ENCODE data around the gene DICER1.

Gene DICER1

DNA sequence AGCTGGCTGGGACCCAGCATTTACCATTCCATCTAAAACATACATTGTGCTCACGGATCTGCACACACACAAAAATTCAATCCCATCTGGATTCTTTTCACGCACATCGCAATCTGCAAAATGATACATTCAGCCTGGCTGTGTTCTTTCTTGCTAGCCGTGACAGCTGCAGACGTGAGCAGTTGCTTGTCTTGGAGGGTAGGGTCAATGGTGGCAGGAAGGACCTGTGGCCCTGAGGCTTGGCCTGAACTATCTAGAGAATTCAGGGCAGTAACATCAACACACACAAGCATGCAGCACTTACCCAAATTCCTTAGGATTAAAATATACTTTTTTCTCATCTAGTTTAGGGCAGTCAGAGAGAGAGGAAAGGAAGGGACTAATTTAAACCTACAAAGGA is 72.0 kb downstream of the DICER1 start:
- no peak for DNase-seq

DNA sequence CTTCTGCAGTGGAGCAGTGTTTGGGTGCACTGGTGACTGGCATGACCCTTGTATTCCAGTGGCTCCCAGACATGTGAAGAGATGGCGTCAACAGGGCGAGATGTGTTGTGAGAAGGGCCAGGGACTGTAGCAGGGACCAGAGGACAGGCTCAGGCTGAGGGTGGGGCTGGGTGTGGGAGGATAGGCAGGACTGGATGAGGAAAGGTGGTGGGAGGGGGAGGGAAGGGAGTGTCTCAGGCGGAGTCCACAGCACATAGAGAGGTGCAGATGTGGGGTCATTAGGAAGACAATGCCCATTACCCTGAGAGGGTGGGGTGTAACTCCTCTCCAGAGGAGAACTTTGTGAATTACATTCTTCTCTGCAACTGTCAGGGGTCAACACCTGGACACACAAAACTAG is 78.5 kb downstream of the DICER1 start:
- DNase-seq = no peak

DNA sequence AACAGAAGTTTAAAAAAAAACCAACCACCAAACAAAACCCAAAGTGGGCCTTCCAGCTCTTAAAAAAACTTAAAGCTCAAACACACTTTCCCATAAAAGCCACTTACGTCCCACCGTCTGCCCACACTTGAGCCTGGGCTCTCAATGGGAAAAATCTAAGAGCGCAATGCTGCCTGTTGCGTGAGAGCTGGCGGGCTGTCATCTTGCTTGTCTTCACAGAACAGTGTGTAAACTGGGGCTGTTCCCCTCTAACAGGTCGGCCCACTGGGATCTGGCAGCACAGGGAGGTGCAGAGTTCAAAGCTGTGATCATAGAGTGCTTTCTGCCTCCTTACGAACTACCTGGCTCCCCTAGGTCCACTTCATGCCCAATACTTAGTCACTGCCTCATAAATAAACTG is 80.0 kb downstream of the DICER1 start:
- DNase-seq = no peak

DNA sequence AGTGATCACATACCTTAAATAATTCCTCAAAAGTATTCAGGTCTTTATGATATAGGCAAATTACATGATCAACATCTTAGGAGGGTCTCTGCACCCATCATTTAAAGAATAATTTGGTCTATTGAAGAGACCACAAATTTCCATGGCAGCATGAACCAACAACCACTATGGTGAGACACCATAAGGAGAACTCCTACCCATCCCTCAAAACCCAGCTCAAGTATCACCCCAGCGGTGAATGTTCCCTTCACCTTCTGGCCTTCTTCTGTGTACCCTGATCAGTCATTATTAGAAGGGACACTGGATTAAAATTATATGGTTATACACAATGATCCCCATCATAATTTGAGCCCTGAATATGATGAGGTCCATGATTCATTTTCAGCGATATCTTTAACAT is 81.5 kb downstream of the DICER1 start:
- no peak for DNase-seq

DNA sequence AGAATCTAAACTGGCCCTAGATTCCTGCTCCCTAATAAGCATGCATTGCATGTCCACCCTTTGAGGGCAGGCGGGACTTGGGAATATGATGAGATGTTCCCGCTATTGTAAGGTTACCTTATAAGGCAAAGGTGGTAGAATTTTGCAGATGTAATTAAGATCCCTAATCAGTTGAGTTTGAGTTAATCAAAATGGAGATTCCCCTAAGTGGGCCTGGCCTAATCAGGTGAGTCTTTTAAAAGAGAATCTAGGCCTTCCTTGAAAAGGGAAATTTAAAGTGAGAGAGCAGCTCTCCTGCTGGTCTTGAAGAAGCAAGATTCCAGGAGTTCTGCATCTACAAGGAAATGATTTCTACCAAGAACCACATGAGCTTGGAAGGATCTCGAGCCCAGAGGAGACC is 83.4 kb downstream of the DICER1 start:
- DNase-seq = no peak

DNA sequence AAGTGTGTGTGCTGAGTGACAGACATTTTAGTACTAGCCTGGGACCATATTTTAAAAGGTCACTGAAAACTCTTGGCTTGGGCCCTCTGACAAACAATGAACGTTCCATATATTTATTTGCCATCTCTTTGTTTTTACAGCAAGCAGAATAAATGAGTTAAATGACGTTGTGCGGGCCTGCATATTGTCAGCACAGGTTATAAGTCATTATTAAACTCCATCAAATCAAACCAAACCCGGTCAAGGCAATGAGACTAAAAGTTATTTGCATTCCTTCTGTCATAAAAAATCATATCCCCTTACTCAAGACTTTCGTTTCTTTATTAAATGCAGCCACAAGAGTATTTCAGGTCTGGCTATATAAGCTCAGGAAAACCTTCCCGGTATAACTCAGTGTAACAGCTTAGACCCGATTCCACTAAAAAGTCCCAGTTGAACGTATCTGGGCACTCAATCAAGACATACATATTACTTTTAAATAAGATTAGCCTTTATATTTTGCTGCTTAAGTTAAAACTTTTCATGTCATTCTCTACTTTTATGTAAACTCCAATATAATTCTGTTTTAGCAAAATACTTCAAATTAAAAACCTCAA is 84.9 kb downstream of the DICER1 start:
- DNase-seq = no peak

DNA sequence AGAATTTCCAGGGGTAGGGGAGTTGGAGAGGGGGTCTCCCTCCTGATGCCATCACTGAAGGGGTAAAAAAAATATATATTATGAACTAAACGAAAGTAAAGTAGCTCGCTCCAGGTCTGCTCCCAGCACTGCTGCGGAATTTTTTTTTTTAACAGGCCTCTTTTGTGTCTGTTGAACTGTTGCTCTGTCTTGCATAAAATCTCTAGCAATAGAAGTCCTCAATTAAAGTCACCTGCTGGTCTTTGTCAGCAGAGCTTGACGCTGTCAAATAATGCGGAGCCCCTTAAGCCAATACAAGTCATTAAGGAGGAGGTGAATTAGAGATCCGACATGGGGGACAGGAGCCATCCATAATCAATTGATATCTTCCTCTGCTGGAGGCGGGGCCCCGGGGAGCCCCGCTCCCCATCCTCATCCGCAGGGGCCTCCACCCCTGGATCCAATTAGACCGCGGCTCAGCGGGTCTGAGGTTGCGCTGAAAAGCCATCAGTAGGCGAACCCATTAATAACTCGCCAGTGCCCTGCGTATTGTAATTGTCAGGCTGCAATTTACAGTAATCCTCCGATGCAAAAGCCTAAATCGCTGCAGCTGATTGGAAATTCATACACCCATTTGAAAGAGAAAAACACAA is 85.6 kb downstream of the DICER1 start:
- no peak for DNase-seq

DNA sequence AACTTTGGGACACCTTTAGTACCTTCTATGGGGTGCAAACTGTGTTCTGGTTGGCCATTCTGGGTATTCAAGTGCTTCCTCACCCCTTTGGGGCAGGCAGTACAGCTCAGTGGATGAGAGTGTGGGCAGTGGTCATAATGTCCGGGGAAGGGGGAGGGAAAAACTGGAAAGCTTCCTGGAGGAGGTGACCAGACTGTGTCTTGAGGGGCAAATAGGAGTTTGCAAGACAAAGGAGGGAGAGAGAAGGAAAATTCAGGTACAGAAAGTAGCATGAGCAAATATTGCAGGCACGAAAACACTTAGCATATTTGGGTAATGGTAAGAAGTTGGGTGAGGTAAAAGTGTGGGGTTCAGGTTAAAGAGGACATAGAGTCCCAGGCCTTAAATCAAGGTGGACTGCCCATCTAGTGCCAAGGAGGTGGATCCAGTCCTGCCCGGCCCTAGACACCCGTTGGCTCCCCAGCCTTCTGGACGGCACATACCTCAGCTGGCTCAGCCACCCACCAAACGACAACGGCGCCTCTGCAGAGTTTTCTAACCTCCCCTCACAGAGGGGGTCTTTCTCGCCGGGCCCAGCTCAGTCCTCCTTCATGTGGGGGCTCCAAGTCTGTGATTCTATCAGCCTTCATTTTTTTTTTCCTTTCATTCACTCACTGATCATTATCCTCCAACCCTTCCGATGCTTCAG is 86.4 kb downstream of the DICER1 start:
- no peak for DNase-seq

DNA sequence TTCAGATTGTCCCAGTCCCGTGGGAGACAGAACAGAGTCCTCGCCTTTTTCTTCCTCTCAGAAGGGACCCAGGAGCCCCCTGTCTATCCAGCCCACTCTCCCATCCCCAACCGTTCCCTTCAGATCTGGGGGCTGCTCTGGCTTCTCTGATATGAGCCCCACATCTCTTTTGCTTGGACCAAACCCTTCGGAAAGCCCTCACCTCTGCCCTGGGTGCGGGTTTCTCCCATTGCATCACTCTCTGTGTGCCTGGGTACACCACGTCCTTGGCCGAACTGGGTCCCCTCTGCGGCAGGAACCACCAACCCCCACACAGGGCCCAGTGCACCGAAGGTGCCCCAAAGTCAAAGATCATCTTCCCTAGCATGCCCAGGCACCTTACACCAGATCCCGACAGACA is 87.8 kb downstream of the DICER1 start:
- DNase-seq = no peak

DNA sequence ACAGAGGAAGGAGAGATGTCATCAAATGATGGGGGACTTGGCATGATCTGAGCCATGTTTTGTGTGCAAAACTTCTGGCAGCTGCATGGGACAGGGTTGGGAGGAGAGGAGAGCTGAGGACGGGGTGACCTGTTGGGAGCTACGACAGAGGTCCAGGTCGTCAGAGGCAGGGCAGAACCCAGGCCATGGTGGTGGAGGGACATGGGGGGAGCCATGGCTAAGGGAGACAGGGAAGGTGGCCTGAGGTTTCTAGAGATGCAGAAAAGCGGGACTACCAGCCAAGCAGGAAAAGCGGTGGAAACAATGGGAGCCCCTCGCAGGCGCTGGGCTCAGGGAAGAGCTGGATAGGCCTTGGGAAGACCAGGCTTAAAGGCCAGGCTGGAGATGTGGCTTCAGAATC is 88.3 kb downstream of the DICER1 start:
- DNase-seq = no peak

DNA sequence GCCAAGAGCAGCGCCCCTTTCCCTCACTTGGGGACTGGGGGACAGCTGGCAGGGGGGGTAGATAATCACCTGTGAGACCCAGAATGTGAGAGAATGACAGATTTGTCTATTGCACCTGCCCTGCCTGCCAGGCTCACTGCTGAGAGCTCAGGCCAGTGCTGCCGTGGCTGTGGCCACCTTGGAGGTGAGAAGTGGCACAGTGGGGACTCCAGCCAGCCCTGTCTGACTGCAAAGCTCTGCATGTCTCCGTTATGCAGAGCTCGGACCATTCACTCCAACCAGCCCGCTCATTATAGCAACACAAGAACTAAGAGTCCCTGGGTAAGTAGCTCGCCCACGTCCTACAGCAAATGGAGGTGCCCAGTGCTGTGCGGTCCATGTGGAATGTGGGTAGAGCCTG is 88.8 kb downstream of the DICER1 start:
- DNase-seq = no peak

DNA sequence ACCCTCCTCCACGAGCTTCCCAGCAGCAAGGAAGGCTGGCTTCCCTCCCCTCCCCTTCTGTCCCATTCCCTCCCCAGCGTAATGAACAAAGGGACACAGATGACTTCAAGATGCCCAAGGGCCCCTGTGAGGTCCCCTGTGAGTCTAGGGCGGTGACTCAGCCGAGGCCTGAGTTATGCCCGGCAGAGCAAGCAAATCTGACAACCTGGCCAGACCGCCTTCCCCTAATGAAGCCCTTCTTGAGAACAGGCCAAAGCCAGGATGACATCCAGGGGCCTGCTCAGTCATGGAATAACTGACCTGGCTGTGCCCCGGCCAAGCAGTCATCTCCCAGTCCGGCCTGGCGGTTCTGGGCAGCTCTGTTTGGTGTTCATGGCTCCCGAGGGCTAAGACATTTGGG is 89.2 kb downstream of the DICER1 start:
- no peak for DNase-seq

DNA sequence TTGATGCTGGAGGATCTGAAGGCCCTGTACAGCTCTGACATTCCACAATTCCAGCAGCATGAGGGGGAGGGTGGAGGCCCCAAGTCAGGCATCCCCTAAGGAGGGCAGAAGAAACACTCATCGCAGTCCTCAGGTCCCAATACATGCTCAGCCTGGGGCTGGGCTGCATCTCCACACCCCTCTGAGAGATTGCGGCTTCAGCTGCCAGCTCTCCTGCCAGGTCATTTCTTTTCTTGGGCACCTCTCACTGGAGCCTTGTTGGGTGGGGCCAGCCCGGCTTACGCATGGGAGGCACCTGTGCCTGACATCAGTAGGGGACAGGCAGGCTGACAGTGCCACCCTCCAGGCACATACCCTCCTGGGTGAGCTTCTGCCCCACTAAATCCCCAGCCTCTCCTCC is 89.8 kb downstream of the DICER1 start:
- no peak for DNase-seq

DNA sequence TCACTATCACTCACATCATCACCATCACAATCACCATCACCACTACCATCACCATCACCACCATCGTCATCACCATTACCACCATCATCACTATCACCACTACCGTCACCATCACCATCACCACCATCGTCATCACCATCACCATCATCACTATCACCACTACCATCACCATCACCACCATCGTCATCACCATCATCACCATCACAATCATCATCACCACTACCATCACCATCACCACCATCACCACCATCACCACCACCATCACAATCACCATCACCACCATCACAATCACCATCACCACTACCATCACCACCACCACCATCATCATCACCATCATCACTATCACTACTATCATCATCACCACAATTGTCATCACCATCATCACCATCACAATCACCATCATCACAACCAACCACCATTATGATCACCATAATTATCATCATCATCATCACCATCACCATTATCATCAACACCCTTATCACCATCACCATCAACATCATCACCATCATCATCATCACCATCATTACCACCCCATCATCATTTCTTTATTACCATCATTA is 90.8 kb downstream of the DICER1 start:
- DNase-seq = no peak

DNA sequence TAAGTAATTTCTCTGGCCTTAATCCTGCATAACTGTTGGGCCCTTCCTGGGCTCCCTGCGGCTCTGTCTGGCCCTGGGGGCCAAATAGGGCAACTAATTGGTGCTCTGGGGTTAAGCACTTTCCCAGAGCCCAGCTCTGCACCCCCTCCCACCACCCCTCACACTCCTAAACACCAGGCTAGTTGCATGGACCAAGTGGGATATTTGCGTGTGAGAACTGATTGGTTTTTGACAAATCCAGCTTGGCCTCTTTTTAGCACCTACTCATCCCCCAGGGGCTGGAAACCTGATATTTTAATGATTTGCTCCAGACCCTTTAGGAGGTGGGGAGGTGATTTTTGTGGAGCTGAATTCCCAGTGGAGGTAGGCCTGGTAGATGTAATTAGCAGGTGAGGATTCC is 91.9 kb downstream of the DICER1 start:
- DNase-seq = no peak

DNA sequence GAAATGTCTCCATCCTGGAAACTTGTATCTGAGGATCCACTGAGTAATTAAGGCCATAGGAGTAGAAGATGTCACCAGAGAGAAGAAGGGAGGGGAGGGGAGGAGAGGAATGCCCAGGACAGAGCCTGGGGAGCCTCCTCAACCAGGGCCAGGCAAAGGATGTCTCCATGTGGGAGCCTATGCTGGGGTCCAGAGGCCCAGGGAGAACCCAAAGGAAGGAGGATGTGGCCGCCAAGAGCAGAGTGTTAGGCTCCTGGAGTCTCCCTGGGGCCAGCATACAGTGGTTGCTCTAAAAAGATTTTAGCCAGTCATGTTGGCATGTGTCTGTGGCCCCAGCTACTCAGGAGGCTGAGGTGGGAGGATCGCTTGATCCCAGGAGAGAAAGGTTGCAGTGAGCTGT is 92.6 kb downstream of the DICER1 start:
- no peak for DNase-seq

DNA sequence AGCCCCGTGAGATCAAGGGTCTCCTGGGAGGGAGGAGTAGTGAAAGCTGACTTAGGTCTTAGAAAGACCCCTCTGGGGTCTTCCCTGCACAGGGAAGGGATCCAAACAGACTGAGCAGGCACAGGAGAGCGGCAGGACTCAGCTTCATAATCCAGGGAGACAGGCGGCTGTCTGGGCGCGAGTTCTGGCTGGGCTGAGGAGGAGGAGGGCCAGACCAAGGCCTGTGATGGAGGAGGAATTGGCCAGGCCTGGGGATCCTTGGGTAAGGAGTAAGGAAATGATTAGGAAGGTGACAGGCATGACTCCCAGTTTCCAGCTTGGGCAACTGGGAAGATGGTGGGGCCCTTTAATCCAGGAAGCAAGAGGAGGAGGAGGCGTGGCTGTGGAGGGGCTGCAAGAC is 93.1 kb downstream of the DICER1 start:
- no peak for DNase-seq

DNA sequence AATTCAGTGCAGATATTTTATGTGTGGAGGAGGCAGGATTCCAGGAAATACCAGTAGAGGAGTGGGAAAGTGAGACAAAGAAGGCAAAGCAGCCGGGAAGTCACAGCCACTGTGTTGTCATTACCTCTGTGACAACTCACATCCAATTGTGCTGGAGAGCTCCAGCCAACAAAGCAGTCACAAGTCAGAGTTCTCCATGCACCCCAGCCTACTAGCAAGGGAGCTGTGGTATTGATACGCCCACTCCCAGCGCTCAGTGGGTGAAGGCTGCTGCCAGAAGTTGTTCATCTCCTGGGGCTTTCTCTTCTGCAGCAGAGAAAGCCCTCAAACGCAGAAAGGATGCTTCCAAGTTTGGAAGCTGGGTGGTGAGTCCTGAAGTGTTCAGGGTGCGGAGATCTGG is 93.9 kb downstream of the DICER1 start:
- no peak for DNase-seq

DNA sequence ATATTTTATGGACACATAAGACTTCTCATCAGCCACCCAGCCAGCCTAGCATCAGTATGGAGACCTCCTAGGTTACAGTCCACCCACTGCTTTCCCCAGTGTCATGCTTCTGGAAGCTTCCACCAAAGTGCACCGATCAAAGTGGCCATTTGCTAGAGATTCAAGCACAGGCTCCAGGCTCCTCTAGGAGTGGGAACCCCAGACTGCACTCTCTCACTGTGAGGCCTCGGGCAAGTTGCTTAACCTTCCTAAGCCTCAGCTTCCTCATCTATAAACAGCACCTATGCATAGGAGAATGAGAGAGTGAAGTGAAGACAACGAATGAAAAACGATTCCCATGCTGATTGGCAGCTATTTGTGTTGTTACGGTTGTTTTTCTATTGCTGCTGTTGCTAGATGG is 94.4 kb downstream of the DICER1 start:
- no peak for DNase-seq

DNA sequence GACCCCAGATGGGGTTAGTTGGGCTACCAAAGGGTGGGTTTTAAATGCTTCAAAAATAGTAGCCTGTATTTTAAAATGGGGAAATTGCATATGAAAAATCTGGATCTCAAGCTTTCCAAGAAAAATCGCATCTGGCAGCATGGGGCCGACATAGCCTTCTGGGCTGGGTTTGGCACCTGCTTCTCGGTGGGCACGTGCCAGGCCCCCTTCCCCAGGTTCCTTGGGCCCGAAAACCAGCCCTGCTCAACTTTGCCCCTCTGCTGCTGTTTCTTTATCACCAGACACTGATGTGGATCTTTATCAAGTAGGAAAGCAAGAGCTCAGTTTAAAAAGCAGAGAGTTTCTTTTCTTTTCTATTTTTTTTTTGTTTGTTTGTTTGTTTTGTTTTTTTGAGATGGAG is 95.1 kb downstream of the DICER1 start:
- no peak for DNase-seq

DNA sequence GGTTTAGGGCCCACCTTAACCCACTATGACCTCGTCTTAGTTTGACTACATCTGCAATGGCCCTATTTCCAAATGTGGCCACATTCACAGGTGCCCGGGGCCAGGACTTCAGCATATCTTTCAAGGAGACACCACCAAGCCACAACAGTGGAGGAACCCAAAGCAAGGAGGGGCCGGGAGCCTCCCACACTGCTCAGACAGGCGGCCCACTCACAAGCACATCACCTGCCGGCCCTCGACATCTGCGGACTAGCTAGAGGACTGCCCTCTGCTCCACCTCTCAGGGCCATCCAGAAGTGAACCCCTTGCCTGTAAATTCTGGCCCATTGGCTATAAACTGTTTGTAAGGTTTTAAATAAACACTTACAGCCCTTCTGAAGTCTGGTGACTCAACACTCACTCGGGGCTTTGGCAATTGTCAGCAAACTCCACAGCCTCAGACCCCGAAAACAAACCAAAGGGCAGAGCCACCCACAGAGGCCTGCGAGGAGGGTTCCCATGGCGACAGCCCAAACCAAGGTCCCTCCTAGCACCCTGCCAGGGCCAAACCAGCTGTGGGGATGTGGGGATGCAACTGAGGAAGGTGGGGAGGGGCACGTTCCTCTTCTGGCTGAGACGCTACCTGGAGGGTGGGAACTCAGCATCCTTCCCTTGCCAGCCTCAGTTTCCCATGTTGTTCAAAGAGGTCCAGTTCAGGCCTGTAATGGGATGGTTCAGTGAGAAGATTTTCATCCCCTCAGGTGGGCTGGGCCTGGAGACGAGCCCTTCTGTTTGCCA is 95.8 kb downstream of the DICER1 start:
- DNase-seq = no peak

DNA sequence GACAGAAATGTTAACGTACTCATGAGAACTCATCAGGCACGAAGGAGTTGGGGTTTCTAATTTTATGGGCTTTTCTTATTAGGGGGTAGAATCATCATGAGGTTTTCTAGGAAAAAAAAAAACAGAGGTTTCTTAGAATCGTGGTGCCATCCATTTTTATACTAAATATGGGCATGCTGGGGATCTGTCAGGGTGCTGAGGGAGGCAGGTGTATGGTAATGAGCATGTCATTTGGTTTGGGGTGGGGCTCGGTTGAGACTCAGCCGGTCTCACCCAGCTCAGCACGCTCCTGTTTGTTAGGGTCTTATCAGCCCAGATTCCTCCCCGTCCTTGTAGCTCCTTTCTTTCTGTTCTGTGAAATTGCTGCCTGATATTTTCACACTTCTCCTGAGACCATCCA is 98.2 kb downstream of the DICER1 start:
- DNase-seq = no peak

DNA sequence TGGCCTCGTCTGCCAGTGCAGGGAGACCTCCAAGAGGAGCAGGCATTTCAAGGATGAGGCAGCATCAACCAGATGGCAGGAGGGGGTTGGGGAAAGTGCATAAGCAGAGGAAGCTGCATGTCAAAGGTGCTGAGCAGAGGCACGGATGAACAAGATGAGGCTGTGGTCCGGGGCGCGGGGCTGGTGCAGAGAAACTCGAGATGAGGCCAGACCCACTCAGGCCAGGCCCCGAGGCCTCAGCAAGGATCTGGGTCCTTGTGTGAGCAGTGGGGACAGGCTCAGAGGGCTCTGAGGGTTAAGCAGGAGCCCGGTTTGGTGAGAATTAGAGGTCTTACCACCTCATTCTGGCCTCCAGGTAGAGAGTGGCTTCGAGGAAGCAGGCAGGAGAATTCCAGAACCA is 98.8 kb downstream of the DICER1 start:
- no peak for DNase-seq

DNA sequence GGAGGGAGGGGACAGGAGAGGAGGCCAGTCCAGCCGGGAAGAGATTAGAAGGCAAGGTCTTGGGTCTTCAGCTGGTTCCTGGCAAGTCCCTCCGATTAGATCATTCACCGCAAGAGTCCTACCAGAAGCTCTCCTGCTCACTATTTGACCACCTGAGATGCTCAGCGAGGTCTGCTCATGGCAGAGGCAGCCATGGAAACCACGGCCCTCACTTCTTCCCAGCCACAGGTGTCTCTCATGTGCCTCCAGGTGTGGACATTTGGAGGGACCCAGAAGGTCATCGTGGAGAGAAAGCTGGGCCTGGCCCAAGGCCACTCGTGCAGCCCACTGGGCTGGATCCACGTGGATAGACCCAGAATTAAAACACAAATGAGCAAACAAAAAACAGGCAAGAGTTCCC is 99.5 kb downstream of the DICER1 start:
- no peak for DNase-seq

All from suppressor macrophage treated with lipopolysaccharide for 1 hour (primary cell).